ENCODE data around the gene RBPJ. TPM values are rescaled to one million over a fixed set of nuclear protein-coding genes. Genes with fewer than 3 reads are reported as not detected.

Gene RBPJ
- total RNA-seq, 1 donor from 2014 or later = 51.4 TPM

GRCh38 chr4:26375551-26375950 lies 54.7 kb downstream of the RBPJ start:
- DNase-seq = no peak
- ATAC-seq (ENCODE audit: low read depth) = no peak
- no peaks in the 10 kb centered on the region for H3K9me3 Mint-ChIP-seq
- H3K4me1 Mint-ChIP-seq = peaks cover 51% of the 10 kb centered on the region
- peaks cover 2% of the 10 kb centered on the region for H3K36me3 Mint-ChIP-seq (ENCODE audit: low read depth)
- ChIA-PET CTCF (no interaction called here), POLR2A (no interaction called here)
- TF ChIP-seq, protein P1, sequence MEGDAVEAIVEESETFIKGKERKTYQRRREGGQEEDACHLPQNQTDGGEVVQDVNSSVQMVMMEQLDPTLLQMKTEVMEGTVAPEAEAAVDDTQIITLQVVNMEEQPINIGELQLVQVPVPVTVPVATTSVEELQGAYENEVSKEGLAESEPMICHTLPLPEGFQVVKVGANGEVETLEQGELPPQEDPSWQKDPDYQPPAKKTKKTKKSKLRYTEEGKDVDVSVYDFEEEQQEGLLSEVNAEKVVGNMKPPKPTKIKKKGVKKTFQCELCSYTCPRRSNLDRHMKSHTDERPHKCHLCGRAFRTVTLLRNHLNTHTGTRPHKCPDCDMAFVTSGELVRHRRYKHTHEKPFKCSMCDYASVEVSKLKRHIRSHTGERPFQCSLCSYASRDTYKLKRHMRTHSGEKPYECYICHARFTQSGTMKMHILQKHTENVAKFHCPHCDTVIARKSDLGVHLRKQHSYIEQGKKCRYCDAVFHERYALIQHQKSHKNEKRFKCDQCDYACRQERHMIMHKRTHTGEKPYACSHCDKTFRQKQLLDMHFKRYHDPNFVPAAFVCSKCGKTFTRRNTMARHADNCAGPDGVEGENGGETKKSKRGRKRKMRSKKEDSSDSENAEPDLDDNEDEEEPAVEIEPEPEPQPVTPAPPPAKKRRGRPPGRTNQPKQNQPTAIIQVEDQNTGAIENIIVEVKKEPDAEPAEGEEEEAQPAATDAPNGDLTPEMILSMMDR (IDR thresholded peaks at IDR 0.05) = no peak
- H3K27me3 Mint-ChIP-seq = no peaks in the 10 kb centered on the region
- H3K4me3 Mint-ChIP-seq = no peak overlapping the region
- intact Hi-C loops (cut with micrococcal nuclease) = no loop called here
- H3K27ac Mint-ChIP-seq = no peak overlapping the region

DNA sequence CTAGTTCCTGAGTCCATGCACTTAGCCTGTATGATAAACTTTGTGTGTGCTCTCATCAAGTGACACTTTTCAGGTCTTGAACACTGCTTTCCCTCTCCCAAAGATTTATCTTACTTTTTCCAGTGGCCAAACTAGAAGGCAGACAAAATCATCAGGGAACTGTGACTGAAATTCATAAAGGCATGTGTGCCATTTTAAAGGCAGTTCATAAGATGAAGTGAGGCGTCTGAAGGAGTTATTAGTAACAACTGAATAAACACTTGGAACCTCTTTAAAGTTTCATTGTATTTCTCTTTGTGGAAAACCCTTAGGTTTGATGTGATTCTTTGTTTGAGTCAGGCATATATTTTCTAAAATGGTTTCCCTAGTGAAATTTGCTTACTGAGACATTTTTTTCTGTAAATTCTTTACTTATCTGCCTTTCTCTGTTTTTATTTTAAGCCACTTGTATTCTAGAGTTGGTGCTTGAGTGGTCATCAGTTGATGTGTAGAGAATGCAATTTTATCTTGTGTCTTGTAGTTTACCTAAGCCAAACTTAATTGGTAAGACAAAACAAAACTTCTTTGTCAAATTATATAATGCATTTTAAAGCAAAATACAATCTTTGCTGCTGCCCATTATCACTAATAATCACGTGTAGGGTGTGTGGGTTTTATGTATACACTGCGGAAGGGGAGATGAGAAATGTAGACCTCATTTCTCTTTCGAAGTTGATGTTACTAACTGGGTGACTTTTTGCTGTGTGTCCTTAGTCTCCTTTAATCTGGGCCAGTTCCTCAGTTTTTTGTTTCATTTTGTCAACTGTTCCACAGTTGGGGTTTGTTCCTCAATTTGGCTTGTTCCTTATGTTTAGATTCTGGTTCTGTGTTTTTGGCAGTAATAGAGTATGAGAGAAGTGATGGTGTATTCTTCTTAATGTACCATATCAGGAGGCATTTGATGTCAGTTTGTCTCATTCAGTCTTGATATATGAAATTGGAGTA lies 56.8 kb downstream of the RBPJ start:
- no peak overlapping the region for H3K27ac Mint-ChIP-seq
- intact Hi-C loops (cut with micrococcal nuclease) = no loop called here
- no peaks in the 10 kb centered on the region for H3K27me3 Mint-ChIP-seq
- peaks cover 51% of the 10 kb centered on the region for H3K4me1 Mint-ChIP-seq
- no peaks in the 10 kb centered on the region for H3K9me3 Mint-ChIP-seq
- ATAC-seq (ENCODE audit: low read depth) (no peak), DNase-seq (no peak)
- ChIA-PET POLR2A (no interaction called here), CTCF (no interaction called here)
- TF ChIP-seq, protein P1 (IDR thresholded peaks at IDR 0.05) = no peak
- H3K4me3 Mint-ChIP-seq = no peak overlapping the region
- H3K36me3 Mint-ChIP-seq (ENCODE audit: low read depth) = peaks cover 2% of the 10 kb centered on the region

- Mint-ChIP-seq H3K4me3 (no peak overlapping the region), H3K36me3 (ENCODE audit: low read depth) (peaks cover 2% of the 10 kb centered on the region), H3K27me3 (no peaks in the 10 kb centered on the region), H3K27ac (no peak overlapping the region), H3K9me3 (no peaks in the 10 kb centered on the region), H3K4me1 (peaks cover 41% of the 10 kb centered on the region)
- ChIA-PET POLR2A (no interaction called here), CTCF (interaction anchor here (0.6 kb wide), 1 partner anchor 356 kb away, joined by 3 read pairs; no protein-coding TSS in a partner anchor)
- TF ChIP-seq, protein P1 (IDR thresholded peaks at IDR 0.05) = no peak
- DNase-seq (no peak), ATAC-seq (ENCODE audit: low read depth) (no peak)
- intact Hi-C loops (cut with micrococcal nuclease) = no loop called here
These were observed 59.0 kb downstream of the RBPJ start for GRCh38 chr4:26379837-26380236.

GRCh38 chr4:26380740-26381139 lies 59.9 kb downstream of the RBPJ start:
- intact Hi-C loops (cut with micrococcal nuclease) = no loop called here
- no peak for ATAC-seq (ENCODE audit: low read depth)
- H3K9me3 Mint-ChIP-seq = no peaks in the 10 kb centered on the region
- no peaks in the 10 kb centered on the region for H3K27me3 Mint-ChIP-seq
- no peak overlapping the region for H3K27ac Mint-ChIP-seq
- TF ChIP-seq, protein P1 (IDR thresholded peaks at IDR 0.05) = no peak
- no peak overlapping the region for H3K4me3 Mint-ChIP-seq
- ChIA-PET CTCF (interaction anchor here (0.6 kb wide), 1 partner anchor 357 kb away, joined by 3 read pairs; no protein-coding TSS in a partner anchor), POLR2A (no interaction called here)
- DNase-seq = no peak
- H3K36me3 Mint-ChIP-seq (ENCODE audit: low read depth) = peaks cover 4% of the 10 kb centered on the region
- H3K4me1 Mint-ChIP-seq = peaks cover 41% of the 10 kb centered on the region

GRCh38 chr4:26384380-26385057 lies 63.7 kb downstream of the RBPJ start:
- TF ChIP-seq, protein P1 (IDR thresholded peaks at IDR 0.05) = no peak
- ChIA-PET CTCF (no interaction called here), POLR2A (no interaction called here)
- DNase-seq = no peak
- no peak for ATAC-seq (ENCODE audit: low read depth)
- no peaks in the 10 kb centered on the region for H3K9me3 Mint-ChIP-seq
- H3K4me3 Mint-ChIP-seq = no peak overlapping the region
- no peak overlapping the region for H3K27ac Mint-ChIP-seq
- peaks cover 12% of the 10 kb centered on the region for H3K4me1 Mint-ChIP-seq
- H3K27me3 Mint-ChIP-seq = no peaks in the 10 kb centered on the region
- intact Hi-C loops (cut with micrococcal nuclease) = no loop called here
- H3K36me3 Mint-ChIP-seq (ENCODE audit: low read depth) = peaks cover 27% of the 10 kb centered on the region
